NCI-H187 treated with DMSO at 0.1 percent for 48 hours (cell line): Measurements from ENCODE around the gene SMARCD2.
"Not testable (repeated sequence)": the region's sequence is repeated elsewhere in the genome, so short reads cannot be mapped to it uniquely, and the experiment has no call there.

Experiments used
- DNase-seq: peaks from one replicate; lab custom pipeline; 2025; lab: John Stamatoyannopoulos, UW

Gene SMARCD2

GRCh38 chr17:63800783-63801182, 41.7 kb downstream of the SMARCD2 start:
- no peak for DNase-seq

- no peak for DNase-seq
Measured at GRCh38 chr17:63798572-63799106, 43.8 kb downstream of the SMARCD2 start.

- DNase-seq = not testable (repeated sequence)
Measured at GRCh38 chr17:63796375-63796774, 46.1 kb downstream of the SMARCD2 start.

GRCh38 chr17:63792055-63792729, 50.3 kb downstream of the SMARCD2 start:
- DNase-seq = no peak

- no peak for DNase-seq
Measured at GRCh38 chr17:63790057-63790456, 52.4 kb downstream of the SMARCD2 start.

GRCh38 chr17:63786971-63787711, 55.3 kb downstream of the SMARCD2 start:
- no peak for DNase-seq

- no peak for DNase-seq
Measured at GRCh38 chr17:63786117-63786516, 56.4 kb downstream of the SMARCD2 start.

GRCh38 chr17:63785556-63785955, 56.9 kb downstream of the SMARCD2 start:
- DNase-seq = no peak

GRCh38 chr17:63783522-63783921, 59.0 kb downstream of the SMARCD2 start:
- DNase-seq = no peak
